Measurements from ENCODE around the gene VTA1. TPM values are rescaled to one million over a fixed set of nuclear protein-coding genes. Genes with fewer than 3 reads are reported as not detected.

Gene VTA1
- total and polyA plus RNA-seq, 2 of the 13 experiments (the other 11 are each of a cell fraction or from before 2014, with no cell fraction given) = 70.7 to 89.1 TPM

DNA sequence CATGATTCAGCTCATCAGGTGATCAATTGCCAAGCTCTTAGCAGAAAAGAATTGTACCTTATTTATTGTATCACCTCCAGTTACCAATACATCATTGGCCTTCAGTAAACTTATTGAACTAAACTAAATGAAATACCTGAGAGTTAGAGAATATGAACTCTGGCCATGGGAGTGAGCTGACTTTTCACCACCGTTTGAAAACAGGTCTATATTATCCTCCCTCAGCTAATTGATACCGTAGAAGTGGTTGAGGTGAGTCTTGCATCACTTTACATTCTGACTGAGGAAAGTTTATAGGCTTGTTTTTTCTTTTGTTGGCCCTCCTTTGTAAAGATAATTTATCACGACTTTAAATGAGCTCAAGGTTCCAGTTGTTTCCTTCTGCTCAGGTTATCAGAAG is 102.2 kb downstream of the VTA1 start:
- no peaks in the 10 kb centered on the region for H3K79me2 ChIP-seq (ENCODE audit: insufficient read depth, low read length)
- TF ChIP-seq NFKB2 (CRISPR knock-in tag; IDR thresholded peaks at IDR 0.05; ENCODE audit: borderline replicate concordance) (no peak), TFDP2 (CRISPR knock-in tag; IDR thresholded peaks at IDR 0.05) (no peak), ZNF335 (CRISPR knock-in tag; IDR thresholded peaks at IDR 0.05) (no peak), LBX2 (CRISPR knock-in tag; IDR thresholded peaks at IDR 0.05; ENCODE audit: borderline replicate concordance) (no peak), SP140L (CRISPR knock-in tag; IDR thresholded peaks at IDR 0.05; ENCODE audit: borderline replicate concordance) (no peak), ZNF737 (CRISPR knock-in tag; IDR thresholded peaks at IDR 0.05; ENCODE audit: borderline replicate concordance) (no peak), ZNF678 (CRISPR knock-in tag; IDR thresholded peaks at IDR 0.05) (no peak), ZSCAN20 (CRISPR knock-in tag; IDR thresholded peaks at IDR 0.05; ENCODE audit: borderline replicate concordance) (no peak), CC2D1A (CRISPR knock-in tag; IDR thresholded peaks at IDR 0.05) (no peak), POLR2A (IDR thresholded peaks at IDR 0.05; ENCODE audit: insufficient read depth in 1 of 2, low read depth in 2 of 2, low read length in 2 of 2) (no peak), RORA (CRISPR knock-in tag; IDR thresholded peaks at IDR 0.05) (no peak), NR3C1 (CRISPR knock-in tag; IDR thresholded peaks at IDR 0.05) (no peak)
- TF ChIP-seq, protein P1, sequence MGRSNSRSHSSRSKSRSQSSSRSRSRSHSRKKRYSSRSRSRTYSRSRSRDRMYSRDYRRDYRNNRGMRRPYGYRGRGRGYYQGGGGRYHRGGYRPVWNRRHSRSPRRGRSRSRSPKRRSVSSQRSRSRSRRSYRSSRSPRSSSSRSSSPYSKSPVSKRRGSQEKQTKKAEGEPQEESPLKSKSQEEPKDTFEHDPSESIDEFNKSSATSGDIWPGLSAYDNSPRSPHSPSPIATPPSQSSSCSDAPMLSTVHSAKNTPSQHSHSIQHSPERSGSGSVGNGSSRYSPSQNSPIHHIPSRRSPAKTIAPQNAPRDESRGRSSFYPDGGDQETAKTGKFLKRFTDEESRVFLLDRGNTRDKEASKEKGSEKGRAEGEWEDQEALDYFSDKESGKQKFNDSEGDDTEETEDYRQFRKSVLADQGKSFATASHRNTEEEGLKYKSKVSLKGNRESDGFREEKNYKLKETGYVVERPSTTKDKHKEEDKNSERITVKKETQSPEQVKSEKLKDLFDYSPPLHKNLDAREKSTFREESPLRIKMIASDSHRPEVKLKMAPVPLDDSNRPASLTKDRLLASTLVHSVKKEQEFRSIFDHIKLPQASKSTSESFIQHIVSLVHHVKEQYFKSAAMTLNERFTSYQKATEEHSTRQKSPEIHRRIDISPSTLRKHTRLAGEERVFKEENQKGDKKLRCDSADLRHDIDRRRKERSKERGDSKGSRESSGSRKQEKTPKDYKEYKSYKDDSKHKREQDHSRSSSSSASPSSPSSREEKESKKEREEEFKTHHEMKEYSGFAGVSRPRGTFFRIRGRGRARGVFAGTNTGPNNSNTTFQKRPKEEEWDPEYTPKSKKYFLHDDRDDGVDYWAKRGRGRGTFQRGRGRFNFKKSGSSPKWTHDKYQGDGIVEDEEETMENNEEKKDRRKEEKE (IDR thresholded peaks at IDR 0.05) = no peak
- TF ChIP-seq, protein P2, sequence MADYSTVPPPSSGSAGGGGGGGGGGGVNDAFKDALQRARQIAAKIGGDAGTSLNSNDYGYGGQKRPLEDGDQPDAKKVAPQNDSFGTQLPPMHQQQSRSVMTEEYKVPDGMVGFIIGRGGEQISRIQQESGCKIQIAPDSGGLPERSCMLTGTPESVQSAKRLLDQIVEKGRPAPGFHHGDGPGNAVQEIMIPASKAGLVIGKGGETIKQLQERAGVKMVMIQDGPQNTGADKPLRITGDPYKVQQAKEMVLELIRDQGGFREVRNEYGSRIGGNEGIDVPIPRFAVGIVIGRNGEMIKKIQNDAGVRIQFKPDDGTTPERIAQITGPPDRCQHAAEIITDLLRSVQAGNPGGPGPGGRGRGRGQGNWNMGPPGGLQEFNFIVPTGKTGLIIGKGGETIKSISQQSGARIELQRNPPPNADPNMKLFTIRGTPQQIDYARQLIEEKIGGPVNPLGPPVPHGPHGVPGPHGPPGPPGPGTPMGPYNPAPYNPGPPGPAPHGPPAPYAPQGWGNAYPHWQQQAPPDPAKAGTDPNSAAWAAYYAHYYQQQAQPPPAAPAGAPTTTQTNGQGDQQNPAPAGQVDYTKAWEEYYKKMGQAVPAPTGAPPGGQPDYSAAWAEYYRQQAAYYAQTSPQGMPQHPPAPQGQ (CRISPR knock-in tag; IDR thresholded peaks at IDR 0.05; ENCODE audit: borderline replicate concordance) = no peak
- TF ChIP-seq, protein P3, sequence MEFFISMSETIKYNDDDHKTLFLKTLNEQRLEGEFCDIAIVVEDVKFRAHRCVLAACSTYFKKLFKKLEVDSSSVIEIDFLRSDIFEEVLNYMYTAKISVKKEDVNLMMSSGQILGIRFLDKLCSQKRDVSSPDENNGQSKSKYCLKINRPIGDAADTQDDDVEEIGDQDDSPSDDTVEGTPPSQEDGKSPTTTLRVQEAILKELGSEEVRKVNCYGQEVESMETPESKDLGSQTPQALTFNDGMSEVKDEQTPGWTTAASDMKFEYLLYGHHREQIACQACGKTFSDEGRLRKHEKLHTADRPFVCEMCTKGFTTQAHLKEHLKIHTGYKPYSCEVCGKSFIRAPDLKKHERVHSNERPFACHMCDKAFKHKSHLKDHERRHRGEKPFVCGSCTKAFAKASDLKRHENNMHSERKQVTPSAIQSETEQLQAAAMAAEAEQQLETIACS (CRISPR knock-in tag; IDR thresholded peaks at IDR 0.05) = no peak
- peaks cover 5% of the 10 kb centered on the region for H3K4me1 ChIP-seq (ENCODE audit: insufficient read depth, low read length)
- 32% methylated on average over 3 of the region's 3 CpGs for WGBS (ENCODE audit: low lambda C conversion rate)
- BruUV-seq (replicated peaks) = no TSS peak
- H3K27me3 ChIP-seq (ENCODE audit: control insufficient read depth in 1 of 2, insufficient read depth in 2 of 2, low read length in 2 of 2) = no peaks in the 10 kb centered on the region
- no peaks in the 10 kb centered on the region for H4K20me1 ChIP-seq (ENCODE audit: insufficient read depth, low read length)
- ChIA-PET CTCF (ENCODE audit: low intra/inter-chr PET ratio, low total read pairs) (no interaction called here), POLR2A (interaction anchor here (1.2 kb wide), 1 partner anchor 52 kb away, joined by 3 read pairs; the partner anchor contains the start of gene ADGRG6)
- no peak overlapping the region for H3K4me3 ChIP-seq (replicated peaks in 1 of 3; ENCODE audit: insufficient read depth in 1 of 3, low read depth in 2 of 3, low read length in 3 of 3)
- H2AFZ ChIP-seq (ENCODE audit: low read length) = no peak overlapping the region
- no peak for FAIRE-seq
- ATAC-seq = no peak
- H3K9me3 ChIP-seq (ENCODE audit: low read length) = no peaks in the 10 kb centered on the region
- intact Hi-C loops (cut with micrococcal nuclease; ENCODE audit: unreplicated experiment) = no loop called here
- no peak overlapping the region for H3K4me2 ChIP-seq (ENCODE audit: low read depth, low read length)
- DNase-seq (ENCODE audit: low spot score) = no peak
- in situ Hi-C loops (cut with HindIII; ENCODE audit: extremely low pct_ligation_motif_present, low pct_unique_long_range_greater_than_20kb) = no loop called here
- no peak overlapping the region for H3K9ac ChIP-seq (ENCODE audit: insufficient read depth, low read depth, low read length)
- no peaks in the 10 kb centered on the region for H3K36me3 ChIP-seq (replicated peaks in 1 of 2; ENCODE audit: control insufficient read depth in 1 of 2, insufficient read depth in 2 of 2, low read length in 2 of 2)
- no peak overlapping the region for H3K27ac ChIP-seq (ENCODE audit: extremely low read length, insufficient read depth, low read length)

Measured in HepG2 (cell line).